ENCODE results near the gene LAG3.

The LAG3 gene

DNA sequence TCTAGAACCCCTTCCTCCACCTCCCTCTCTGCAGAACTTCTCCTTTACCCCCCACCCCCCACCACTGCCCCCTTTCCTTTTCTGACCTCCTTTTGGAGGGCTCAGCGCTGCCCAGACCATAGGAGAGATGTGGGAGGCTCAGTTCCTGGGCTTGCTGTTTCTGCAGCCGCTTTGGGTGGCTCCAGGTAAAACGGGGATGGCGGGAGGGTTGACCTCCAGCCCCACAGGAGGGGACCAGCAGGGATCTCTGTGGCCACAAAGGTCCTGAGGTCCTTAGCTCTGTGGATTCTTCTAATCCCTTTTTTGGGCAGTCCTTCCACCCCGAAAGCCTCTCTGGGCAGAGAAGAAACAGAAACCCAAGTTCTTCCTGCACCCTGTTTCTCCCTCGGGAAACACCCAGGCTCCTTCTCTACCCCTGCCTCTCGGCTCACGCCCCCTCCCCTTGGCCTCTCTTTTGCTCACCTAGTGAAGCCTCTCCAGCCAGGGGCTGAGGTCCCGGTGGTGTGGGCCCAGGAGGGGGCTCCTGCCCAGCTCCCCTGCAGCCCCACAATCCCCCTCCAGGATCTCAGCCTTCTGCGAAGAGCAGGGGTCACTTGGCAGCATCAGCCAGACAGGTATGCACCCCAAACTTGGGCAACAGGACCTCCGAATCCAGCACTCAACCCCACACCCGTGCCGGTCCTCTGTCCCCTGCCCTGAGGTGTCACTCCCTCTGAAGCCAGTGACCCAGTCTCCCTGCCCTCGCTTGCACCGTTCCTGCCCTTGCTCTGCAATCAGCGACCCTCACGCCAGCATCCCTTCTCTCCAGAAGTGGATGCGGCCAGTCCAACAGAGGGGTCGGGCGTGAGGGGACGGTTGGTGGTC is 638 bp downstream of the LAG3 start:
- DNase-seq, result no peak

DNA sequence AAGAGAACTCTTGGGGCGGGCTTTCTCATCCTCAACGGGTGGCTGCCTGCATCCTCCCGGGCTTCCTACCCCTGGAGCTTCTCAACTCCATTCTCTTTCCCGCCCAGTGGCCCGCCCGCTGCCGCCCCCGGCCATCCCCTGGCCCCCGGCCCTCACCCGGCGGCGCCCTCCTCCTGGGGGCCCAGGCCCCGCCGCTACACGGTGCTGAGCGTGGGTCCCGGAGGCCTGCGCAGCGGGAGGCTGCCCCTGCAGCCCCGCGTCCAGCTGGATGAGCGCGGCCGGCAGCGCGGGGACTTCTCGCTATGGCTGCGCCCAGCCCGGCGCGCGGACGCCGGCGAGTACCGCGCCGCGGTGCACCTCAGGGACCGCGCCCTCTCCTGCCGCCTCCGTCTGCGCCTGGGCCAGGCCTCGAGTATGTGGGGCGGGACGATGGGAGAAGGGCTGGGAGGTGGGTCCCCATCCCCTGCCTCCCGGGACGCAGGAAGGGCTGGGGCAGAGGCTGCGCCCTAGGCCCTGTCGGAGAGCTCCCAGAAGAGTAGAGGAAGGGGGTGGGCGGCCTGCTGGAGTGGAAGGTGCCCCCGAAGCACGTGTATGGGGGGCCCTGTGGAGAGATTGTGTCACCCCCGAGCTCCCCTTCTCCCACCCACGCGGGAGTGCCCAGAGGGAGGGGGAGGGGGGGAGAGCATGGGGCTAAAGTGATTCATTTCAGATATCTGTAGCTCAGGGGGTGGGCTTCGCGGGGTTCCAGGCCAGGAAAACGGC is 1.5 kb downstream of the LAG3 start:
- no peak for DNase-seq

DNA sequence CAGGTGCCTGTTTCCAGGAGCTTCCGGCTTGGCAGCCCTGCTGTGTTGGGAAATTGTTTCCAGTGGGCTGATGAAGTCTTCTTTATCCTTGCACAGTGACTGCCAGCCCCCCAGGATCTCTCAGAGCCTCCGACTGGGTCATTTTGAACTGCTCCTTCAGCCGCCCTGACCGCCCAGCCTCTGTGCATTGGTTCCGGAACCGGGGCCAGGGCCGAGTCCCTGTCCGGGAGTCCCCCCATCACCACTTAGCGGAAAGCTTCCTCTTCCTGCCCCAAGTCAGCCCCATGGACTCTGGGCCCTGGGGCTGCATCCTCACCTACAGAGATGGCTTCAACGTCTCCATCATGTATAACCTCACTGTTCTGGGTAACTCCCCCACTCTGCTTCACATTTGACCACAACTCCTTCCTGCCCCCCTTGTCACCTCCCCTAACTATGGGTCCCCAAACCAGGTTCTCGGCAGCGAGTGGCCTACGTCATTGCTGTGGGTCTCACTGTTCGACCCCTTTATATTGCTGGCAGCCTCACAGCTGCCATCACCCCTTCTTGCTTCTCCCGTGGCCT is 2.3 kb downstream of the LAG3 start:
- DNase-seq, result no peak

DNA sequence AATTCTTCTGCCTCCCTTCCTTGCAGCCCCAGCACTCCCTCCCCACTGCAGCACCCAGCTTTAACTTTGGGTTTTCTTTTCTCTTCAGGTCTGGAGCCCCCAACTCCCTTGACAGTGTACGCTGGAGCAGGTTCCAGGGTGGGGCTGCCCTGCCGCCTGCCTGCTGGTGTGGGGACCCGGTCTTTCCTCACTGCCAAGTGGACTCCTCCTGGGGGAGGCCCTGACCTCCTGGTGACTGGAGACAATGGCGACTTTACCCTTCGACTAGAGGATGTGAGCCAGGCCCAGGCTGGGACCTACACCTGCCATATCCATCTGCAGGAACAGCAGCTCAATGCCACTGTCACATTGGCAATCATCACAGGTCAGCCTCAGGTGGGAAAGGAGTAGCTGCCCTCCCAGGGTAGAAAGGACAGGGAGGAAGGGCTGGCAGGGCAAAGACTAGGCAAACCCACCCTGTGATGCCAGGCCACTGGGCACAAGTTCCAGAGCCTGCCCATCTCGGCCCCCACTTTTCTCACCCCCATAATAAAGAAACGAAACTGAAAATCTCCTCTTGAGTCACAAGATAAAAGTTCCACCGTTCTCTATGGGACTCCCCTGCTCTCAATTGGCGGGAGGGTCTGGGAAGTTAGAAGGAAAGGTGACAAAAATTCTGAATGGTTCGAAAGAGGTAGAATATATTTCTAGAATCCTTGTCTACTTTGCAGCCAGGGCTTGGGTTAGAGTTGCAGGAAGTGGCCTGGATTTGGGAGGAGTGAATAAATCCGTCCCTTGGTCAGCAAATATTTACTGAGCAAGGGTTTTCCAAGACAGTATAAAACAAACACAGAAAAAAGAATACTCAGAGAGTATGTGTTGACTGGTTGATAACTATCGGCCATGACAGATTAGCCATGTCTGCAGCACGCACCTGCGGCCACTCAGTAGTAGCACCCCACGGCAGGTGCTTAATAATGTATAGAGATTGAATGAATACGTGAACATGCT is 3.2 kb downstream of the LAG3 start:
- DNase-seq, result no peak

DNA sequence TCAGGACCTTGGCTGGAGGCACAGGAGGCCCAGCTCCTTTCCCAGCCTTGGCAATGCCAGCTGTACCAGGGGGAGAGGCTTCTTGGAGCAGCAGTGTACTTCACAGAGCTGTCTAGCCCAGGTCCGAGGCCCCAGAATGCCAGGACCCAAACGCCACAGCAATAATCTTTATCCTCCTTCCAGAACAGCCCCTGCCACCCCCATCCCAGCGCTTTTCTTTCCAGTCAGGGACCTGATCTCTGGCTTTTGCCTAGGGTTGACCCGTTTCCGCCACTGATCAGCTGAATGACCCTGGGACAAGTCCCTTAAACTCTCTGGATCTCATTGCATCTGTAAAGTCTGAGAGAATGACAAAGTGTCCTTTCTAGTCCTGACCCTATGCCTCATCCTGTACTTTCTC is 5.1 kb downstream of the LAG3 start:
- DNase-seq, result no peak

DNA sequence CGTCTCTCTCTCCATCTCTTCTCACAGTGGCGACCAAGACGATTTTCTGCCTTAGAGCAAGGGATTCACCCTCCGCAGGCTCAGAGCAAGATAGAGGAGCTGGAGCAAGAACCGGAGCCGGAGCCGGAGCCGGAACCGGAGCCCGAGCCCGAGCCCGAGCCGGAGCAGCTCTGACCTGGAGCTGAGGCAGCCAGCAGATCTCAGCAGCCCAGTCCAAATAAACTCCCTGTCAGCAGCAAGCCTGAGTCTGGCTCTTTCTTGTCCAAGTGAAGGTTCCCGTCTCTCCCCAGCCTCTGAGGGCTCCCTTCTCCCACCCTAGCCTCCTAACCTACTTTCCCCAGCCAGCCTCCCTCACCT is 5.9 kb downstream of the LAG3 start:
- DNase-seq, result no peak

DNA sequence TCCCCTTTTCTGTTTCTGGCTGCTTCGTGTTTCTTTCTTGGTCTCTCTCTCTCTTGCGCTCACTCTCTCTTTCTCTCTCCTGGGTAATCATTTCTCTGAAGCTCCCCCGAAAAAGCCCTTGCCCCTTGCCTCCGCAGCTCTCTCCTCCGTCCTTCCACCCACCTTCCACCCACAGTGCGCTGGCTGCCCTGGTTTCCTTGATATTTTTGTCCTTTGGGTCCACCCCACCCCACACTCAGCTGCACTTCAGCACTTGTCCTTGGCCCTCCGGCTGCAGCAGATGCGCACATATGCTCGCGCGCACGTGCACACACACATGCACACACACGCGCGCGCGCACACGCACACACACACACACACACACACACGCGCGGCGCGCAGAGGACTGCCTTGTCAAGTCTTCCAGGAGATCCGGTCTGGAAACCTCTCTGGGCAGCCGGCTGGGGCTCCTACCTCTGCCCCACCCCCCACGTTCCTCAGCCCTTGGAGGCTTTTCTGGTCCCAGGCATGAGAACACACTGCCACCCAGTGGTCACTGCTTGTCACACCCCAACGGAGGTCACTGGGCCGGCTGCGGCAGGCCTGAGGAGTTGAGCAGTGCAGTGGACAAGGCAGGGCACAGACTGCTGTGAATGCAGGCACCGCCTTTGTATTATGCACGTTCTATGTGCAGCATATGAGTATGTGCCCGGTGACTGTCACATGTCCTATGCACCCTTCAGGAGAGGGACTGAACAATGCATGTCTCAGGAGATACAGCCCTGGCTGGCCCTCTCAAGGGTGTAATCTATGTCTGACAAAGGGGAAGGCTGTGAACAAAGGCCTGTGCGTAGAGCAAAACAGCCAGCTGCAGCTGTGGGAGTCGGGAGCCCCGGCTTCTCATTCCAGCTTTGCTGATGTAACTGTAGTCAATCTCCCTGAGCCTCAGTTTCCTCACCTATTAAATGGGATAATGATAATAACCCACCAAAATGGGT is 6.5 kb downstream of the LAG3 start:
- DNase-seq, result peak; percentile 78

DNA sequence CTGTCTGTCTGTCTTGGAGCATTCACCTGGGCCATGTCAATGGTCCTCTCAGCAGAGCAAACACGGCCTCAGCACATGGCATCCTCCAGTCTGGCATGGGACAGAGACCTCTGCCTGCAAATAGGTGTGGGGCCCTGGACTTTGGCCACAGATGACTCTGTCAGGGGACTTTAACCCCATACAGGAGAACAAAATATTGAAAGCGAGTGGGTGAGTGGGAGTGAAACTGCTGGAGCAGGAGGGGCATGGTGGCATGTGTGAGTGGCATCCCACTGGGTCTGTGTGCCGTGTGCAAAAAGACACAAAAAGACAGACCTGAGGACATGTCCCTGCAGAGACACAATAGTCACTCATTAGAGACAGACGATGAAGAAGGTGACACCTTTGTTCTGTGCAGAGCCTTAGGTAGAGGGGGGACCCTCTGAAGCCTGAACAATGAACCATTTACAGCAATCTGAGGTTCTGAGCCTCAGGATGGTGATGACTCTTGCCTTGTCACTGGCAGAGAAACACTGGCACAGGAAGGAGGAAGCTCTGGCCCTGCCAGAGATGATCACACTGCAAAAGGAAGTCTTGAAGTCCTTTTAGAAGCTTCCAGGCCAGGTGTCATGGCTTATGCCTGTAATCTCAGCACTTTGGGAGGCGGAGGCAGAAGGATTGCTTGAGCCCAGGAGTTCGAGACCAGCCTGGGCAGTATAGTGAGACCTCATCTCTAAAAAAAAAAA is 7.5 kb downstream of the LAG3 start:
- DNase-seq, result no peak

DNA sequence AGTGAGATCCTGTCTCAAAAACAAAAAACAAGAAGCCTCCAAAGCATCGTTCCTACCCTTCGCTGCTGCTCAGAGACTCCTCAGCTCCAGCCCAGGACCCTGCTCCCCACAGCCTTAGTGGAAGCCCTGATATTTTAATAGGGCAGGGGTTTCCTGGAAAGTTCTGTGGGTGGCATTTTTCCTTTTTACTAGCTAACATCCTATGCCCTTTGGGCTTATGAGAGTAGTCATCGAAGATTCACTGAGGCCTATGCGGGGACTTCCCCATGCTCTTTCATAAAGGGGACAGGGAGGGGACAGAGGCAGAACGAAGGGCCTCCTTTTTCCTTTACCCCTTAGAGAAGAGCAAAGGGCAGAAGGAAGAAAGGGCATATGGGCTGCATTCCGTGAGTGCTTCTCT is 8.3 kb downstream of the LAG3 start:
- no peak for DNase-seq

DNA sequence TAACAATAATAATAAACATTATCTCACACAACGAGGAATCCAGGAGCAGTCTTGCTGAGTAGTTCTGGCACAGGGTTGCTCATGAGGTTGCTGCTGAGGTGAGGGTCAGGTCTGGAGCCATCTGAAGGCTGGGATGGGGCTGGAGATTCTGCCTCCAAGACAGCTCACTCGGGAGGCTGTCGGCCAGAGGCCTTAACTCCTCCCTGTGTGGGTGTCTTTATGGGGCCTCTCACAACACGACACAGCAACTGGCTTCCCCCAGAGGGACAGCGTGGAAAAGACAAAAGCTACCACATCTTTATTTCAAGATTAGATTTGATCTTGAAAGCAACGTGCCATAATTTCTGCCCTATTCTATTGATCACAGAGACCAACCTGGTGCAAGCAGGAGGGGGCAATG is 9.8 kb downstream of the LAG3 start:
- no peak for DNase-seq

DNA sequence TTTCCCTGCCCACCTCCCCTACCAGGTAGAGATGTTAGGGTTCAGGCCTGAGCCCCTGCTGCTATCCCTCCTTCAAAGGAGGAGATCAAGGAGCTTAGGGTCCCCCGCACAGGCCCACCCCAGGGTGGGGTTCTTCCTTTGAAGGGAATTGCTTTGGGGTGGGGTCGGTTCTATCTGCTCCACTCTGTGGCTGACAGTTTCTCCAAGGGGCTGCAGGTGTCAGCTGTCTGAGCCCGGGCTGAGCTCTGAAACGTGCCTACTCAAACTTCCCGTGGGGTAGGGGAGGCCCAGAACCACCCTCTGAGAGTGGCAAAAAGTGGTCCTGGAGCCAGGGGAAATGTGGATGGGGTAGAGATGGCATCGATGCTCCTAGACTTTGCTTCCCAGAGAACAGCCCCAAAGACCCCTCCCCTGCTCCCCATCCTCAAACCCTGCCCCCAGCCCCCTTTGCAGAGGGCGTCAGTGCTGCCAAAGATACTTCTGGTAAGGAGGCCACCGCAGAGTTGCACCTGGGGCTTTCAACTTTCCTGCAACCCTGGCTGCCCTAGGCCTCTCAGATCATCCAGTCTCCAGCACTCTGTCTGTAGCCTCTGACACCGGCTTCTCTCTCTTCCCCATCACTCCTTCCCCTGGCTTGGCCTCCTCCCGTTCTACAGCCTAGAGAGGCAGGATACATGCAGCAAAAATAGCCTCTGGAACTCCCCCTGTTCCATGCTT is 10.7 kb downstream of the LAG3 start:
- no peak for DNase-seq

DNA sequence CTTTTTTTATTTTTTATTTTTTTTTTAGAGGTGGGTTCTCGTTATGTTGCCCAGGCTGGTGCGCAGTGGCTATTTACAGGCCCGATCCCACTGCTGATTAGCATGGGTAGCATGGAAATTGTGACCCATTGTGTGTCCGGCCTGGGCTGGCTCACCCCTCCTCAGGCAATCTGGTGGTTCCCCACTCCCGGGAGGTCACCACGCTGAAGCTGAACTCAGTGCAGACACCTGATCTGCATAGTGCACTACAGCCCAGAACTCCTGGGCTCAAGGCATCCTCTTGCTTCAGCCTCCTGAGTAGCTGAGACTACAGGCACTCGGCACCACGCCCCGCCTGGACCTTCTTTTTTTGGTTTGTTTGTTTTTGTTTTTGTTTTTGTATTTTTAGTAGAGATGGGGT is 11.5 kb downstream of the LAG3 start:
- DNase-seq, result no peak

DNA sequence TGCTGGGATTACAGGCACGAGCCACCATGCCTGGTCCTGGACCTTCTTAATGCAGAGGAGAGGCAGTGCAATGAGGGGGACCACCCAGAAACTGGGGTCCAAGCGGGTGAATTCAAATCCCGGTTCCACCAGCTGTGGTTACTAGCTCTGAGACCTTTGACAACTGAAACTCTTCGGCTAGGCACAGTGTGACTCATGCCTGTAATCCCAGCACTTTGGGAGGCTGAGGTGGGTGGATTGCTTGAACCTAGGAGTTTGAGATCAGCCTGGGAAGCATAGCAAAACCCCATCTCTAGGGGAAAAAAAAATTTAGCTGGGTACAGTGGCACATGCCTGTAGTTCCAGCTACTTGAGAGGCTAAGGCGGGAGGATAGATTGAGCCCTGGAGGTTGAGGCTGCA is 12.0 kb downstream of the LAG3 start:
- DNase-seq, result no peak

DNA sequence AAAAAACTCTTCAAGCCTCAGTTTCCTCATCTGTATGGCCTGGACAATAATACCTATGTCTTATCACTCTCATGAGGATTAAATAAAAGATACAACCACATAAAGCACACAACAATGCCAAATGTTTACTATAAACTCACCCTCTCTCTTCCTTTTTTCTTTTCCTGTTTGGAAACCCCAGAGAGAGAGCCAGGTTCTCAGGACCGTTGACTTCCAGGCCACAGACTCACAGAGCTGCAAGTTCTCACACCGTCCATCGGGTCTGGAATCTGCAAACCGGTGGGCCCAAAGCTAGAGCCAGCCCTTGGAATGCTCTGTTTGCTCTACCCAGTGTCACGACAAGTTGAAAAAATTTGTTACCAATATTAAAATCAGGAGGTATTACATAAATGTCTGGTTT is 12.4 kb downstream of the LAG3 start:
- DNase-seq, result no peak

DNA sequence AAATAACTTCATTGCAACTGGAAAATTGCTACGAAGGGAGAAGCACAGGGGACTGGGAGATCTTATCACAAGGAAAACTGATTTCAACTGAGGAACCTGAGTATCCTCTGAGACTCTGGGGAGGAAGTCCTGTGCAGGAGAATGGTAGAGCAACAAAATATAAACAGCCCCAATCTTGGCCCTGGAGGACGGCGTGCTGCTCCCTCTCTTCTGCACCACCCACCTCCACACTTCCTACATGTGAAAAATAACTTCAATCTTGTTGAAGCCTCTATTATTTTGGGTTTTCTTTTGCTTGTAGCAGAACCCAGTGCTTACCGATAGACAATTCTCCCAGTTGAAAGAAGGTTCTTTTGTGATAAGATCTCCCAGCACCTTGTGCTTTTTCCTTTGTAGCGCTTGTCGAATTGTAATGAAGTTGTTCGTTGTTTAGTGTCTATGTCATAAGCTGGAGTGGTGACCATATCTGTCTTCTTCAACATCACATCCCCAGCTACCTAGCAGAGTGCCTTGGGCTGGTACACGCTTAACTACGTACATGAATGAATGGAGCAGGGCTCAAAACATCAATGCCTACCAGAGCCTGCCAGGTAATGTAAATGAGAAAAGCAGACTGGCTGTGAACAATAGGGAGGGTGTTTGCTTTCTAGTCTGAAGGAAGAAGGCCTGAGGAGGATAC is 14.2 kb downstream of the LAG3 start:
- DNase-seq, result no peak

DNA sequence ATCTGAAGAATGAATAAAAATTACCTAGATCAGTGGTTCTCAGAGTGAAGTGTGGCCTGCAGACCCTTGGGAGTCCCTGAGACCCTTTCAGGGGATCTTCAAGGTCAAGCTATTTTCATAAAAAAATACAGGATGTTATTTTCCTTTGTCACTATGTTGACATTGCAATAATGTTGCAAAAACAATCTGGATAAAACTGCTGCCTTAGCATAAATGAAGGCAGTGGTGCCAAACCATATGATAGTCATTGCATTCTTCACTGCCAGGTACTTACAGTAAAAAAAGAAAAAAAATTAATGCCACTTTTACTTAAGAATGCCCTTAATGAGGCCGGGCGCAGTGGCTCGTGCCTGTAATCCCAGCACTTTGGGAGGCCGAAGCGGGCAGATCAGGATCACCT is 15.0 kb downstream of the LAG3 start:
- DNase-seq, result no peak

DNA sequence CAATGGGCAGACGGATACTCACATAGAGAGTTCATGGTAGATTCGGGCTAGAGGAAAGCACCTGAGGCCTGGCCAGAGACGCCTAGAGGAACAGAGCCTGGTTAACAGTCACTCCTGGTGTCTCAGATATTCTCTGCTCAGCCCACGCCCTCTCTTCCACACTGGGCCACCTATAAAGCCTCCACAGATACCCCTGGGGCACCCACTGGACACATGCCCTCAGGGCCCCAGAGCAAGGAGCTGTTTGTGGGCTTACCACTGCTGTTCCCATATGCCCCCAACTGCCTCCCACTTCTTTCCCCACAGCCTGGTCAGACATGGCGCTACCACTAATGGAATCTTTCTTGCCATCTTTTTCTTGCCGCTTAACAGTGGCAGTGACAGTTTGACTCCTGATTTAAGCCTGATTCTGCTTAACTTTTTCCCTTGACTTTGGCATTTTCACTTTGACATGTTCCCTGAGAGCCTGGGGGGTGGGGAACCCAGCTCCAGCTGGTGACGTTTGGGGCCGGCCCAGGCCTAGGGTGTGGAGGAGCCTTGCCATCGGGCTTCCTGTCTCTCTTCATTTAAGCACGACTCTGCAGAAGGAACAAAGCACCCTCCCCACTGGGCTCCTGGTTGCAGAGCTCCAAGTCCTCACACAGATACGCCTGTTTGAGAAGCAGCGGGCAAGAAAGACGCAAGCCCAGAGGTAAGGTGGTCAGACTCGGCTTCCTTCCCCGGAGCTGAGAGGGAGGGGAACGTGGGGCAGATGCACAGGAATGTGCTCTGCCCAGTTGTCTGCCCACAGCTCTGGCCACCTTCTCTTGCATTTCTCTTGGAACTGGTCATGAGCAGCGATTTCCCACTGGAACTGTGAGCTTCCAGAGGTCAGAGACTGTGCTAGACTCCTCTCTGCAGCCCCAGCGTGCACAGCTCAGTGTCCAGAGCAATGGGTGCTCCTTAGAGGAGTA is 16.9 kb downstream of the LAG3 start, which contains the start of gene CD4:
TSS of gene CD4 (plus strand) at position 557 of the 953 bp plus-strand sequence. CDS start 10,611 bp downstream, outside the sequence.
- peak; percentile 67 for DNase-seq

DNA sequence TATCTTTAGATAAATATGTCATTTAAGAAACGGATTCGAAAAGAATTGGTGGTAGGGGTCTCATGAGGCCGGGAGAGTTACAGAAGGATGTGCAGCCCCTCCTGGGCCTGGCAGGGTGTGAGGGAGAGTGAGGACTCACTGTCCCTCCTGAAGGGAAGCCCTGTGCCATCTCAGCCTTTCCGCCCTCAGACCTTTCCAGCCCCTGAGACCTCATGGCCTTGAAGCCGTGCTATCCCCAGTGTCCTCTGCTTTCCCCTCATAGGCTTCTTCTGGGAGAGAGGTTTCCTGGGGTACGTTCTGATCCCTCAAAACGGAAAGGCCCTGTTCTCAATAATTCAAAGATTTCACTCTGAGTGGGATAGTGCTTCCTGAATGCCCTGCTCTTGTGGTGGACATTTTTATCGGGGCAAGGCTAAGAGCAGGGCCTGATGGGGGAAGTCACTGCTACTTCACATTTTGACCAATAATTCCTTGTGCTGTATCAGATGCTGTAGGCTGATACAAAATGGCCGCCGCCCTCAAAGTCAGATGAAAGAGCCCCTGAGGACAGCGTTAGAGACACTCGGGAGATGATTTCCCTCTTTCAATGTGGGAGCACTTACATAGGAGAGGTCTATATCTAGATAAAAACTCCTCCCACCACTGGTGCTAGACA is 18.3 kb downstream of the LAG3 start:
- peak; percentile 39 for DNase-seq

Data from activated effector memory CD4-positive, alpha-beta T cell treated with Interleukin-2 at 50 U/mL for 16 hours (primary cell).